IMR-90 (cell line): ENCODE measurements around the gene TP53BP1. TPM values are rescaled to one million over a fixed set of nuclear protein-coding genes. Genes with fewer than 3 reads are reported as not detected.
"Not testable (repeated sequence)": the region's sequence is repeated elsewhere in the genome, so short reads cannot be mapped to it uniquely, and the experiment has no call there.

Experiments used
- ATAC-seq: fragments of 200-7000 bp; cut with Tn5 transposase; 2 replicates; pipeline ENCODE4 v1.9.1; 2020; ENCODE audit warnings: low read depth, mild to moderate bottlenecking, moderate library complexity
- BruUV-seq: library from RNA; stranded (reverse); fragments of 400-500 nt; replicated peaks from 2 replicates; lab custom pipeline; 2021; lab: Mats Ljungman, UMichigan
- CTCF ChIA-PET: fragments of 300-600 bp; formaldehyde crosslinking; extraction: SDS; loops from one replicate; lab custom pipeline; 2021; ENCODE audit warnings: antibody characterized with exemption; lab: Yijun Ruan, JAX
- POLR2A ChIA-PET: fragments of 300-600 bp; sonication (Branson Sonifier 250); formaldehyde crosslinking; loops from one replicate; lab custom pipeline; 2022; ENCODE audit warnings: antibody characterized with exemption; ENCODE audit not compliant: unreplicated experiment; lab: Charles Lee
- DNase-seq: peaks from one replicate; pipeline ENCODE4 v3.0.0; 2013
- H2AFZ ChIP-seq: replicated peaks from 2 replicates; pipeline ENCODE3; 2013; ENCODE audit warnings: low read length, mild to moderate bottlenecking; ENCODE audit not compliant: poor library complexity
- H2AK5ac ChIP-seq: 2 replicates; pipeline ENCODE4 v1.6.1; 2013; ENCODE audit warnings: low read depth, low read length, inconsistent platforms
- H2AK9ac ChIP-seq: replicated peaks from 2 replicates; pipeline ENCODE3; 2013; ENCODE audit warnings: mild to moderate bottlenecking, low read depth, low read length, moderate library complexity; ENCODE audit not compliant: poor library complexity
- H2BK120ac ChIP-seq: 2 replicates; pipeline ENCODE4 v1.6.1; 2013; ENCODE audit warnings: low read depth, low read length, inconsistent platforms
- H2BK15ac ChIP-seq: 3 replicates; pipeline ENCODE4 v1.6.1; 2013; ENCODE audit warnings: low read depth, low read length, inconsistent platforms
- H2BK20ac ChIP-seq: 2 replicates; pipeline ENCODE4 v1.6.1; 2013; ENCODE audit warnings: low read depth, mild to moderate bottlenecking, inconsistent platforms, low read length, moderate library complexity
- H2BK5ac ChIP-seq: 2 replicates; pipeline ENCODE4 v1.6.1; 2013; ENCODE audit warnings: mild to moderate bottlenecking, low read depth, low read length, inconsistent platforms; ENCODE audit not compliant: poor library complexity, severe bottlenecking
- H3K14ac ChIP-seq: replicated peaks from 2 replicates; pipeline ENCODE4 v1.6.1; 2013; ENCODE audit warnings: low read depth, low read length, inconsistent platforms
- H3K18ac ChIP-seq: 2 replicates; pipeline ENCODE4 v1.6.1; 2013; ENCODE audit warnings: low read depth, low read length, control low read depth
- H3K23ac ChIP-seq: 2 replicates; pipeline ENCODE4 v1.6.1; 2013; ENCODE audit warnings: low read depth, low read length, inconsistent platforms
- H3K27ac ChIP-seq: 2 replicates; pipeline ENCODE4 v1.5.1; 2013; ENCODE audit warnings: mild to moderate bottlenecking, control low read depth, low read length; ENCODE audit not compliant: insufficient read depth
- H3K27me3 ChIP-seq: 2 replicates; pipeline ENCODE4 v1.6.1; 2013; ENCODE audit warnings: low read length; ENCODE audit not compliant: control insufficient read depth, insufficient read depth
- H3K36me3 ChIP-seq: 2 replicates; pipeline ENCODE4 v1.6.1; 2013; ENCODE audit warnings: low read length, mixed read lengths; ENCODE audit not compliant: control insufficient read depth, insufficient read depth
- H3K4ac ChIP-seq: 2 replicates; pipeline ENCODE4 v1.6.1; 2013; ENCODE audit warnings: low read depth, low read length, inconsistent platforms
- H3K4me1 ChIP-seq: 2 replicates; pipeline ENCODE4 v1.6.1; 2013; ENCODE audit warnings: low read length, mixed read lengths; ENCODE audit not compliant: control insufficient read depth, insufficient read depth
- H3K4me2 ChIP-seq: 2 replicates; pipeline ENCODE4 v1.6.1; 2013; ENCODE audit warnings: low read depth, mild to moderate bottlenecking, control low read depth, low read length, moderate library complexity
- H3K4me3 ChIP-seq: 2 replicates; pipeline ENCODE4 v1.5.1; 2013; ENCODE audit warnings: low read depth, mild to moderate bottlenecking, control low read depth, low read length, moderate library complexity; ENCODE audit not compliant: insufficient read depth
- H3K56ac ChIP-seq: 2 replicates; pipeline ENCODE4 v1.6.1; 2013; ENCODE audit warnings: low read length, inconsistent platforms; ENCODE audit not compliant: insufficient read depth; ENCODE audit errors: extremely low read depth
- H3K79me1 ChIP-seq, 2 experiments: 2 replicates each; pipeline ENCODE4 v1.6.1; 2013; ENCODE audit warnings: low read length in 2 of 2, inconsistent platforms in 1 of 2, low read depth in 1 of 2
- H3K9ac ChIP-seq: 2 replicates; pipeline ENCODE4 v1.6.1; 2013; ENCODE audit warnings: low read depth, low read length, control low read depth
- H3K9me1 ChIP-seq: 2 replicates; pipeline ENCODE4 v1.6.1; 2013; ENCODE audit warnings: low read length, inconsistent platforms; ENCODE audit not compliant: insufficient read depth
- H3K9me3 ChIP-seq: 2 replicates; pipeline ENCODE4 v1.6.1; 2013; ENCODE audit warnings: low read length; ENCODE audit not compliant: control insufficient read depth, insufficient read depth
- H4K20me1 ChIP-seq: 2 replicates; pipeline ENCODE4 v1.6.1; 2013; ENCODE audit warnings: low read length, inconsistent platforms; ENCODE audit not compliant: insufficient read depth
- H4K5ac ChIP-seq: 2 replicates; pipeline ENCODE4 v1.6.1; 2013; ENCODE audit warnings: mild to moderate bottlenecking, low read depth, low read length, control low read depth
- H4K8ac ChIP-seq, 2 experiments: 2 replicates each; pipeline ENCODE4 v1.6.1; 2013; ENCODE audit warnings: low read depth in 2 of 2, low read length in 2 of 2, control low read depth in 1 of 2, inconsistent platforms in 1 of 2
- H4K91ac ChIP-seq: 2 replicates; pipeline ENCODE4 v1.6.1; 2013; ENCODE audit warnings: low read depth, low read length, inconsistent platforms; ENCODE audit not compliant: insufficient read depth
- CHD1 ChIP-seq: IDR thresholded peaks from 2 replicates; pipeline ENCODE4 v1.6.1; 2012; ENCODE audit warnings: low read depth, low read length, improper control_type of control experiment
- MAFK ChIP-seq: IDR thresholded peaks from 2 replicates; pipeline ENCODE4 v1.6.1; 2012; ENCODE audit warnings: low read depth, low read length, improper control_type of control experiment
- RFX5 ChIP-seq: IDR thresholded peaks from 2 replicates; pipeline ENCODE4 v1.8.0; 2012; ENCODE audit warnings: low read depth, mild to moderate bottlenecking, low read length, moderate library complexity
- WGBS, 2 experiments: methylation state at CpG; one replicate each; pipeline versions ENCODE4 v1.1.5 to v1.1.7; 2013; ENCODE audit warnings: missing lambda C conversion rate in 2 of 2; ENCODE audit not compliant: insufficient read length in 1 of 2; ENCODE audit errors: extremely low coverage in 2 of 2; 5-methylcytosine and 5-hydroxymethylcytosine counted together
- dilution Hi-C: fragments of 300-500 bp; cut with HindIII; formaldehyde crosslinking; loops from one replicate; pipeline ENCODE4 v1.14.3; 2018; ENCODE audit warnings: low sequenced_read_pairs; ENCODE audit not compliant: unreplicated experiment
- in situ Hi-C: fragments of 300-500 bp; cut with MboI; formaldehyde crosslinking; loops from 3 replicates; pipeline ENCODE4 v1.14.3; 2019; ENCODE audit warnings: low sequenced_read_pairs, inconsistent platforms, mixed read lengths
- intact Hi-C: fragments of 100-400 bp; cut with micrococcal nuclease; formaldehyde crosslinking; loops from 2 replicates; pipeline ENCODE4 v1.10.0; 2022
- polyA plus RNA-seq, 3 experiments: library from polyadenylated mRNA; depleted of rRNA; stranded (reverse); fragments of >200 nt; gene quantifications; 2 replicates each; pipeline ENCODE4 v1.2.3, GENCODE V29; 2012; ENCODE audit warnings: low replicate concordance in 1 of 3
- total RNA-seq: library from RNA; depleted of rRNA; stranded (reverse); fragments of >200 nt; gene quantifications from 2 replicates; pipeline ENCODE4 v1.2.3, GENCODE V29; 2012

TP53BP1 gene
- total and polyA plus RNA-seq, 2 of the 4 experiments (the other 2 are of a cell fraction), result 36.3 to 64.5 TPM

GRCh38 chr15:43402255-43402654 is 90.7 kb downstream of the TP53BP1 start:
- no peak for ATAC-seq
- Histone ChIP-seq H3K4me3 (no peak overlapping the region), H3K9ac (no peak overlapping the region), H4K5ac (no peak overlapping the region), H2AK9ac (no peak overlapping the region), H4K91ac (no peak overlapping the region), H3K9me1 (peaks cover under 1% of the 10 kb centered on the region), H2BK120ac (no peak overlapping the region), H3K4ac (no peak overlapping the region), H2BK20ac (no peak overlapping the region), H3K14ac (no peak overlapping the region), H3K23ac (no peak overlapping the region), H3K56ac (no peak overlapping the region), H3K27me3 (no peaks in the 10 kb centered on the region), H3K9me3 (no peaks in the 10 kb centered on the region), H3K18ac (no peak overlapping the region), H3K36me3 (peaks cover 51% of the 10 kb centered on the region), H2AFZ (no peak overlapping the region), H4K8ac (no peak overlapping the region), H3K4me2 (no peak overlapping the region), H2AK5ac (no peak overlapping the region), H3K27ac (no peak overlapping the region), H2BK15ac (no peak overlapping the region), H2BK5ac (no peak overlapping the region), H3K4me1 (no peaks in the 10 kb centered on the region), H3K79me1 (no peaks in the 10 kb centered on the region; a peak in 1 of 4 replicates), H4K20me1 (no peaks in the 10 kb centered on the region)
- TF ChIP-seq MAFK (peak; percentile 56), CHD1 (no peak), RFX5 (no peak)
- in situ Hi-C loops, result no loop called here
- no CpG with 5 or more reads among the region's 3 CpGs for WGBS, 2 experiments
- dilution Hi-C loops, result no loop called here
- POLR2A ChIA-PET, result no interaction called here
- intact Hi-C loops, result no loop called here
- no peak for DNase-seq
- CTCF ChIA-PET, result interaction anchor here (0.6 to 0.7 kb wide), 2 partner anchors 10 to 47 kb away, joined by 3 read pairs; no protein-coding TSS in a partner anchor
- BruUV-seq, result no TSS peak

GRCh38 chr15:43393592-43393991 is 99.4 kb downstream of the TP53BP1 start:
- H3K27me3 ChIP-seq, H2AK9ac ChIP-seq, intact Hi-C loops, CTCF ChIA-PET, H3K4ac ChIP-seq, H3K4me2 ChIP-seq, H2AFZ ChIP-seq, H2BK120ac ChIP-seq, H3K9me3 ChIP-seq, H3K4me1 ChIP-seq, H4K20me1 ChIP-seq, H3K56ac ChIP-seq, H3K79me1 ChIP-seq, H4K5ac ChIP-seq, H4K91ac ChIP-seq, H3K9ac ChIP-seq, dilution Hi-C loops, H3K27ac ChIP-seq, H3K14ac ChIP-seq, BruUV-seq, POLR2A ChIA-PET, H4K8ac ChIP-seq, DNase-seq, H3K18ac ChIP-seq, H2BK20ac ChIP-seq, H3K4me3 ChIP-seq, in situ Hi-C loops, H2AK5ac ChIP-seq, H2BK5ac ChIP-seq, H3K23ac ChIP-seq, H2BK15ac ChIP-seq, ATAC-seq: not testable (repeated sequence)
- no CpG with 5 or more reads among the region's 6 CpGs for WGBS, 2 experiments
- H3K9me1 ChIP-seq, result peaks cover 11% of the 10 kb centered on the region; the same call in 1 of the 2 replicates
- H3K36me3 ChIP-seq, result peaks cover 20% of the 10 kb centered on the region
